K562 (cell line): ENCODE results near the gene TMCC1.

Experiments
- CHD2 ChIP-seq: IDR thresholded peaks from 2 replicates; pipeline ENCODE4 v1.6.1; 2011; ENCODE audit warnings: low read depth, low read length
- CREB1 ChIP-seq, 2 experiments: sonication (generic) in 1 of 2; formaldehyde crosslinking in 1 of 2; IDR thresholded peaks; 2 replicates each; pipeline versions ENCODE4 v1.6.1 to v1.8.0; 2012 to 2022; ENCODE audit warnings: inconsistent platforms in 1 of 2, mild to moderate bottlenecking in 1 of 2, missing genetic modification reagents in 1 of 2, moderate library complexity in 1 of 2
- CTCFL ChIP-seq: IDR thresholded peaks from 2 replicates; pipeline ENCODE4 v1.6.1; 2011; ENCODE audit warnings: borderline replicate concordance, low read depth, mild to moderate bottlenecking, moderate library complexity, low read length; ENCODE audit not compliant: insufficient read depth, poor library complexity, severe bottlenecking
- MTA3 ChIP-seq: fragments of 450-650 bp; formaldehyde crosslinking; IDR thresholded peaks from 2 replicates; pipeline ENCODE4 v1.6.1; 2017; ENCODE audit warnings: mild to moderate bottlenecking, borderline replicate concordance
- ZNF134 ChIP-seq: fragments of 250-450 bp; sonication (Bioruptor Pico); conservative IDR thresholded peaks from 2 replicates; pipeline ENCODE4 v1.4.0; 2020
- ZNF830 ChIP-seq: fragments of 250-450 bp; sonication (Bioruptor Pico); IDR thresholded peaks from 2 replicates; pipeline ENCODE4 v1.5.0; 2021; ENCODE audit warnings: mild to moderate bottlenecking
- TF ChIP-seq, protein P1 (sequence below): fragments of 450-650 bp; formaldehyde crosslinking; IDR thresholded peaks from 2 replicates; pipeline ENCODE4 v1.4.0; 2022; ENCODE audit warnings: missing genetic modification characterization
- TF ChIP-seq, protein P2 (sequence below): fragments of 250-450 bp; sonication (Bioruptor Pico); IDR thresholded peaks from 2 replicates; pipeline ENCODE4 v1.5.0; 2020; ENCODE audit warnings: mild to moderate bottlenecking, borderline replicate concordance

- no peak for TF ChIP-seq CTCFL
- no peak for TF ChIP-seq ZNF830 (CRISPR knock-in tag)
- no peak for TF ChIP-seq MTA3
- TF ChIP-seq, protein P1, sequence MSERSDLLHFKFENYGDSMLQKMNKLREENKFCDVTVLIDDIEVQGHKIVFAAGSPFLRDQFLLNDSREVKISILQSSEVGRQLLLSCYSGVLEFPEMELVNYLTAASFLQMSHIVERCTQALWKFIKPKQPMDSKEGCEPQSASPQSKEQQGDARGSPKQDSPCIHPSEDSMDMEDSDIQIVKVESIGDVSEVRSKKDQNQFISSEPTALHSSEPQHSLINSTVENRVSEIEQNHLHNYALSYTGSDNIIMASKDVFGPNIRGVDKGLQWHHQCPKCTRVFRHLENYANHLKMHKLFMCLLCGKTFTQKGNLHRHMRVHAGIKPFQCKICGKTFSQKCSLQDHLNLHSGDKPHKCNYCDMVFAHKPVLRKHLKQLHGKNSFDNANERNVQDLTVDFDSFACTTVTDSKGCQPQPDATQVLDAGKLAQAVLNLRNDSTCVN (CRISPR knock-in tag) = no peak
- TF ChIP-seq, protein P2, sequence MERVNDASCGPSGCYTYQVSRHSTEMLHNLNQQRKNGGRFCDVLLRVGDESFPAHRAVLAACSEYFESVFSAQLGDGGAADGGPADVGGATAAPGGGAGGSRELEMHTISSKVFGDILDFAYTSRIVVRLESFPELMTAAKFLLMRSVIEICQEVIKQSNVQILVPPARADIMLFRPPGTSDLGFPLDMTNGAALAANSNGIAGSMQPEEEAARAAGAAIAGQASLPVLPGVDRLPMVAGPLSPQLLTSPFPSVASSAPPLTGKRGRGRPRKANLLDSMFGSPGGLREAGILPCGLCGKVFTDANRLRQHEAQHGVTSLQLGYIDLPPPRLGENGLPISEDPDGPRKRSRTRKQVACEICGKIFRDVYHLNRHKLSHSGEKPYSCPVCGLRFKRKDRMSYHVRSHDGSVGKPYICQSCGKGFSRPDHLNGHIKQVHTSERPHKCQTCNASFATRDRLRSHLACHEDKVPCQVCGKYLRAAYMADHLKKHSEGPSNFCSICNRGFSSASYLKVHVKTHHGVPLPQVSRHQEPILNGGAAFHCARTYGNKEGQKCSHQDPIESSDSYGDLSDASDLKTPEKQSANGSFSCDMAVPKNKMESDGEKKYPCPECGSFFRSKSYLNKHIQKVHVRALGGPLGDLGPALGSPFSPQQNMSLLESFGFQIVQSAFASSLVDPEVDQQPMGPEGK (CRISPR knock-in tag) = no peak
- TF ChIP-seq ZNF134 (CRISPR knock-in tag) = no peak
- no peak for TF ChIP-seq CREB1 (IDR thresholded peaks at IDR 0.05)
- no peak for TF ChIP-seq CREB1 (CRISPR knock-in tag; IDR thresholded peaks at IDR 0.05)
- no peak for TF ChIP-seq CHD2
These were observed 261.0 kb downstream of the TMCC1 start for GRCh38 chr3:129632556-129632955.
